ENCODE data around the gene CIP2A.

Gene CIP2A

DNA sequence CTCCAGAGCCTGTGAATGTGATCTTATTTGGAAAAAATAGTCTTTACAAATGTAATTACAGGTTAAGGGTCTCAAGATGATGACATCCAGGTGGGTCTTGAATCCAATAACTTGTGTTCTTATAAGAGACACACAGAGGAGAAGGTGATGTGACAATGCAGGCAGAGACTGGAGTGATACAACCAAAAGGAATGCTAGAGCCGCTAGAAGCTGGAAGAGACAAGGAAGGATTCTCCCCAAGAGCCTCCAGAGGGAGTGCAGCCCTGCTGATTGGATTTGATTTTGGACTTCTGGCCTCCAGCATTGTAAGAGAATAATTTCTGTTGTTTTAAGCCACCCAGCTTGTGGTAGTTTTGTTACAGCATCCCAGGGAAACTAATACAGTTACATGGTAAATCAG is 88.5 kb downstream of the CIP2A start:
- no peaks in the 10 kb centered on the region for H3K27me3 ChIP-seq (replicated peaks; ENCODE audit: control insufficient read depth, insufficient read depth, low read length)
- no peak for DNase-seq (ENCODE audit: extremely low read depth, insufficient read length)
- no peaks in the 10 kb centered on the region for H3K36me3 ChIP-seq (ENCODE audit: control insufficient read depth, insufficient read depth, low read length)
- TF ChIP-seq, protein P1, sequence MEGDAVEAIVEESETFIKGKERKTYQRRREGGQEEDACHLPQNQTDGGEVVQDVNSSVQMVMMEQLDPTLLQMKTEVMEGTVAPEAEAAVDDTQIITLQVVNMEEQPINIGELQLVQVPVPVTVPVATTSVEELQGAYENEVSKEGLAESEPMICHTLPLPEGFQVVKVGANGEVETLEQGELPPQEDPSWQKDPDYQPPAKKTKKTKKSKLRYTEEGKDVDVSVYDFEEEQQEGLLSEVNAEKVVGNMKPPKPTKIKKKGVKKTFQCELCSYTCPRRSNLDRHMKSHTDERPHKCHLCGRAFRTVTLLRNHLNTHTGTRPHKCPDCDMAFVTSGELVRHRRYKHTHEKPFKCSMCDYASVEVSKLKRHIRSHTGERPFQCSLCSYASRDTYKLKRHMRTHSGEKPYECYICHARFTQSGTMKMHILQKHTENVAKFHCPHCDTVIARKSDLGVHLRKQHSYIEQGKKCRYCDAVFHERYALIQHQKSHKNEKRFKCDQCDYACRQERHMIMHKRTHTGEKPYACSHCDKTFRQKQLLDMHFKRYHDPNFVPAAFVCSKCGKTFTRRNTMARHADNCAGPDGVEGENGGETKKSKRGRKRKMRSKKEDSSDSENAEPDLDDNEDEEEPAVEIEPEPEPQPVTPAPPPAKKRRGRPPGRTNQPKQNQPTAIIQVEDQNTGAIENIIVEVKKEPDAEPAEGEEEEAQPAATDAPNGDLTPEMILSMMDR (IDR thresholded peaks at IDR 0.05; ENCODE audit: insufficient read depth, low read length, poor library complexity, severe bottlenecking): no peak
- no peak overlapping the region for H3K4me3 ChIP-seq (replicated peaks; ENCODE audit: low read depth, low read length)
